Mammary epithelial cell (primary cell): ENCODE measurements around the gene UCKL1.

Experiments
- EZH2 ChIP-seq: IDR thresholded peaks from 2 replicates; pipeline ENCODE4 v1.6.1; 2012; ENCODE audit warnings: low read length, inconsistent platforms, borderline replicate concordance
- TF ChIP-seq, protein P1 (sequence below), 2 donors: IDR thresholded peaks in 1 of 2; conservative IDR thresholded peaks in 1 of 2; 2 replicates each; pipeline ENCODE4 v1.5.1; 2011 to 2012; ENCODE audit warnings: inconsistent platforms in 2 of 2, low read length in 2 of 2, mild to moderate bottlenecking in 2 of 2, control low read depth in 1 of 2, low read depth in 1 of 2; ENCODE audit not compliant: insufficient read depth in 1 of 2; ENCODE audit errors: extremely low read depth in 1 of 2

GRCh38 chr20:63966172-63966943 is 10.1 kb upstream of the UCKL1 start:
- TF ChIP-seq, protein P1, sequence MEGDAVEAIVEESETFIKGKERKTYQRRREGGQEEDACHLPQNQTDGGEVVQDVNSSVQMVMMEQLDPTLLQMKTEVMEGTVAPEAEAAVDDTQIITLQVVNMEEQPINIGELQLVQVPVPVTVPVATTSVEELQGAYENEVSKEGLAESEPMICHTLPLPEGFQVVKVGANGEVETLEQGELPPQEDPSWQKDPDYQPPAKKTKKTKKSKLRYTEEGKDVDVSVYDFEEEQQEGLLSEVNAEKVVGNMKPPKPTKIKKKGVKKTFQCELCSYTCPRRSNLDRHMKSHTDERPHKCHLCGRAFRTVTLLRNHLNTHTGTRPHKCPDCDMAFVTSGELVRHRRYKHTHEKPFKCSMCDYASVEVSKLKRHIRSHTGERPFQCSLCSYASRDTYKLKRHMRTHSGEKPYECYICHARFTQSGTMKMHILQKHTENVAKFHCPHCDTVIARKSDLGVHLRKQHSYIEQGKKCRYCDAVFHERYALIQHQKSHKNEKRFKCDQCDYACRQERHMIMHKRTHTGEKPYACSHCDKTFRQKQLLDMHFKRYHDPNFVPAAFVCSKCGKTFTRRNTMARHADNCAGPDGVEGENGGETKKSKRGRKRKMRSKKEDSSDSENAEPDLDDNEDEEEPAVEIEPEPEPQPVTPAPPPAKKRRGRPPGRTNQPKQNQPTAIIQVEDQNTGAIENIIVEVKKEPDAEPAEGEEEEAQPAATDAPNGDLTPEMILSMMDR (conservative IDR thresholded peaks at IDR 0.05 in 1 of 2, IDR thresholded peaks at IDR 0.05 in 1 of 2; ENCODE audit: extremely low read depth in 1 of 2, insufficient read depth in 1 of 2, low read depth in 1 of 2, low read length in 2 of 2) = no peak
- TF ChIP-seq EZH2 = no peak
